ENCODE measurements around the gene DHRS7. TPM values are rescaled to one million over a fixed set of nuclear protein-coding genes. Genes with fewer than 3 reads are reported as not detected.

Gene DHRS7
- total and polyA plus RNA-seq, 2 donors (not counting 3 experiments of a cell fraction or from before 2014, with no cell fraction given), result 28.6 to 29.3 TPM

DNA sequence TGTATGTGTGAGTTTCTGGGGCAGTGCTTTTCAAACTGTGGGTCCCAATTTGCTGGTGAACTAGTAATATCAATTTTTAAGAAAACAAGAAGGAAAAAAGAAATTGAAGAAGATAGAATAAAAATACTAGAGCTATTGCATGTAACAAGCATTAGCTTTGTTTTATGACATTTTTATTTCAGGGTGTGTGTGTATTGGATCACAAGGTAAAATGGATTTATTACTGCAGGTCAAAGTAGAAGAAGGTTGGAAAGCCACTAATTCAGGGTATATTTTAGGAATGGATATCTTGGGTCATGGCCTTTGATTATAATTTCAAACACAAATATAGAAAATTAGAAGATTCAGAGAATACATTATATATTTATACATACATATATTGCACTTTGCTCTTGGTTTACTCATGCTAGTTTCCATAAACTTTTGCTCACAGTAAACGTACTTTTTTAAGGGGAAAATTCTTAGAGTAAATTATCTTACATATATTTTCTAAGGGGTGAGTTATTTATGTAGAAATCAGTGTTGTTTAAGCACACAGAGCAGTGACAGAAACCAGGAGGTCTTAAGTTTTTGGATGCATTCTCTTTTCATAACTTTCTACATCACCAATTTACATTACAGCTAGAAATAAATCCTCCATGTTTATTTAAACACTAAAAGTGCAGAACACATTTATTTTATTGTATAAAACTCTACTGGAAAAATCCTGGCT lies 49.4 kb upstream of the DHRS7 start:
- FAIRE-seq (no peak), DNase-seq (ENCODE audit: low read depth, low spot score) (no peak)
- TF ChIP-seq, protein P1, sequence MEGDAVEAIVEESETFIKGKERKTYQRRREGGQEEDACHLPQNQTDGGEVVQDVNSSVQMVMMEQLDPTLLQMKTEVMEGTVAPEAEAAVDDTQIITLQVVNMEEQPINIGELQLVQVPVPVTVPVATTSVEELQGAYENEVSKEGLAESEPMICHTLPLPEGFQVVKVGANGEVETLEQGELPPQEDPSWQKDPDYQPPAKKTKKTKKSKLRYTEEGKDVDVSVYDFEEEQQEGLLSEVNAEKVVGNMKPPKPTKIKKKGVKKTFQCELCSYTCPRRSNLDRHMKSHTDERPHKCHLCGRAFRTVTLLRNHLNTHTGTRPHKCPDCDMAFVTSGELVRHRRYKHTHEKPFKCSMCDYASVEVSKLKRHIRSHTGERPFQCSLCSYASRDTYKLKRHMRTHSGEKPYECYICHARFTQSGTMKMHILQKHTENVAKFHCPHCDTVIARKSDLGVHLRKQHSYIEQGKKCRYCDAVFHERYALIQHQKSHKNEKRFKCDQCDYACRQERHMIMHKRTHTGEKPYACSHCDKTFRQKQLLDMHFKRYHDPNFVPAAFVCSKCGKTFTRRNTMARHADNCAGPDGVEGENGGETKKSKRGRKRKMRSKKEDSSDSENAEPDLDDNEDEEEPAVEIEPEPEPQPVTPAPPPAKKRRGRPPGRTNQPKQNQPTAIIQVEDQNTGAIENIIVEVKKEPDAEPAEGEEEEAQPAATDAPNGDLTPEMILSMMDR (IDR thresholded peaks at IDR 0.05; ENCODE audit: extremely low read depth in 1 of 2, insufficient read depth in 1 of 2, low read depth in 1 of 2, low read length in 2 of 2), result no peak
- no peak for TF ChIP-seq POLR2AphosphoS5 (IDR thresholded peaks at IDR 0.05; ENCODE audit: insufficient read depth, low read depth, low read length)
- no peak for TF ChIP-seq FOS (IDR thresholded peaks at IDR 0.05; ENCODE audit: borderline replicate concordance, insufficient read depth, low read length)
- TF ChIP-seq MYC (IDR thresholded peaks at IDR 0.05; ENCODE audit: low read depth, low read length), result no peak
- TF ChIP-seq, protein P2, sequence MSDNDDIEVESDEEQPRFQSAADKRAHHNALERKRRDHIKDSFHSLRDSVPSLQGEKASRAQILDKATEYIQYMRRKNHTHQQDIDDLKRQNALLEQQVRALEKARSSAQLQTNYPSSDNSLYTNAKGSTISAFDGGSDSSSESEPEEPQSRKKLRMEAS (IDR thresholded peaks at IDR 0.05; ENCODE audit: insufficient read depth, insufficient read length), result no peak
- ChIA-PET POLR2A (no interaction called here), CTCF (interaction anchor here (0.5 kb wide), 1 partner anchor 451 kb away, joined by 3 read pairs; no protein-coding TSS in a partner anchor)
- H3K4me2 ChIP-seq (ENCODE audit: insufficient read depth, low read length), result no peak overlapping the region
- intact Hi-C loops (cut with micrococcal nuclease), result no loop called here
- dilution Hi-C loops (cut with MboI; ENCODE audit: extremely low pct_ligation_motif_present, low sequenced_read_pairs), result no loop called here
- no peak overlapping the region for H3K9ac ChIP-seq (replicated peaks; ENCODE audit: extremely low read depth, insufficient read depth, low read length)
- H2AFZ ChIP-seq (ENCODE audit: low read depth, low read length), result no peak overlapping the region
- H3K9me3 ChIP-seq (replicated peaks; ENCODE audit: control insufficient read depth, insufficient read depth, low read length), result no peaks in the 10 kb centered on the region
- H3K9me1 ChIP-seq (replicated peaks; ENCODE audit: control insufficient read depth, extremely low read depth, insufficient read depth, low read length), result no peaks in the 10 kb centered on the region
- H3K27me3 ChIP-seq (ENCODE audit: control insufficient read depth in 2 of 2, insufficient read depth in 2 of 2, low read length in 2 of 2), result peaks cover 0 to 3% of the 10 kb centered on the region in 2 experiments
- no peak overlapping the region for H3K4me3 ChIP-seq (replicated peaks in 1 of 3; ENCODE audit: insufficient read depth in 1 of 3, low read depth in 1 of 3, low read length in 3 of 3)
- H3K27ac ChIP-seq (ENCODE audit: insufficient read depth, low read depth, low read length), result no peak overlapping the region
- BruUV-seq (replicated peaks), result no TSS peak
- H3K36me3 ChIP-seq (ENCODE audit: control insufficient read depth in 2 of 2, extremely low read depth in 1 of 2, insufficient read depth in 2 of 2, low read length in 2 of 2), result no peaks in the 10 kb centered on the region
- H3K4me1 ChIP-seq (ENCODE audit: control insufficient read depth, extremely low read depth, insufficient read depth, low read length), result no peaks in the 10 kb centered on the region
- H3K79me2 ChIP-seq (ENCODE audit: control insufficient read depth, insufficient read depth, low read length), result no peaks in the 10 kb centered on the region
- no peaks in the 10 kb centered on the region for H4K20me1 ChIP-seq (replicated peaks; ENCODE audit: control insufficient read depth, extremely low read depth, insufficient read depth, low read length)
